ENCODE measurements around the gene LCE4A.
"Not testable (repeated sequence)": the region's sequence is repeated elsewhere in the genome, so short reads cannot be mapped to it uniquely, and the experiment has no call there.

LCE4A gene

GRCh38 chr1:152707860-152708259 is at the start of gene LCE4A:
TSS of gene LCE4A (plus strand) at chr1:152708160. CDS start at chr1:152709076, 916 bp downstream.
- no peak for DNase-seq

- DNase-seq: no peak
Measured at GRCh38 chr1:152658649-152659048, 49.3 kb upstream of the LCE4A start.

- DNase-seq: no peak
Measured at GRCh38 chr1:152663098-152663497, 44.9 kb upstream of the LCE4A start, which contains the start of gene LCE2D. TSS of gene LCE2D (plus strand) at chr1:152663380. CDS start at chr1:152664106, 726 bp downstream.

GRCh38 chr1:152666171-152666570 is 41.8 kb upstream of the LCE4A start:
- DNase-seq: not testable (repeated sequence)

GRCh38 chr1:152667648-152668047 is 40.3 kb upstream of the LCE4A start:
- DNase-seq: no peak

GRCh38 chr1:152673016-152673415 is 34.9 kb upstream of the LCE4A start:
- no peak for DNase-seq

GRCh38 chr1:152674983-152675382 is 33.0 kb upstream of the LCE4A start, which contains the start of gene LCE2C:
TSS of gene LCE2C (plus strand) at chr1:152675279. CDS start at chr1:152676016, 737 bp downstream.
- not testable (repeated sequence) for DNase-seq

GRCh38 chr1:152679459-152679858 is 28.5 kb upstream of the LCE4A start:
- no peak for DNase-seq

- no peak for DNase-seq
Measured at GRCh38 chr1:152681616-152682015, 26.3 kb upstream of the LCE4A start.

GRCh38 chr1:152683846-152684245 is 24.1 kb upstream of the LCE4A start:
- no peak for DNase-seq

GRCh38 chr1:152685823-152686222 is 22.1 kb upstream of the LCE4A start, which contains the start of gene LCE2B:
TSS of gene LCE2B (plus strand) at chr1:152686123. CDS start at chr1:152686844, 721 bp downstream.
- DNase-seq: not testable (repeated sequence)

GRCh38 chr1:152697701-152698600 is 10.0 kb upstream of the LCE4A start, which contains the start of gene LCE2A:
TSS of gene LCE2A (plus strand) at chr1:152698345. CDS start at chr1:152698902, 557 bp downstream.
- no peak for DNase-seq

- no peak for DNase-seq
Measured at GRCh38 chr1:152699746-152700145, 8.2 kb upstream of the LCE4A start.

GRCh38 chr1:152718238-152718637 is 10.3 kb downstream of the LCE4A start:
- no peak for DNase-seq

- no peak for DNase-seq
Measured at GRCh38 chr1:152725261-152725660, 17.3 kb downstream of the LCE4A start.

GRCh38 chr1:152728986-152729385 is 21.0 kb downstream of the LCE4A start:
- DNase-seq: no peak

GRCh38 chr1:152735648-152736047 is 27.7 kb downstream of the LCE4A start:
- no peak for DNase-seq

GRCh38 chr1:152737997-152738396 is 30.0 kb downstream of the LCE4A start:
- DNase-seq: no peak

- DNase-seq: no peak
Measured at GRCh38 chr1:152739841-152740240, 31.9 kb downstream of the LCE4A start.

- no peak for DNase-seq
Measured at GRCh38 chr1:152741656-152742055, 33.7 kb downstream of the LCE4A start.

- DNase-seq: no peak
Measured at GRCh38 chr1:152743371-152744145, 35.6 kb downstream of the LCE4A start.

- no peak for DNase-seq
Measured at GRCh38 chr1:152745289-152745704, 37.3 kb downstream of the LCE4A start.

- DNase-seq: no peak
Measured at GRCh38 chr1:152745765-152746444, 37.9 kb downstream of the LCE4A start.
